HepG2 (cell line): Measurements from ENCODE around the gene MAFF. TPM values are rescaled to one million over a fixed set of nuclear protein-coding genes. Genes with fewer than 3 reads are reported as not detected.
A peak's percentile ranks its signal among the peaks of the same experiment; 100 is the strongest.

ENCODE experiments used
- ATAC-seq: fragments of 200-7000 bp; cut with Tn5 transposase; 3 replicates; pipeline ENCODE4 v1.9.1; 2020; ENCODE audit warnings: mild to moderate bottlenecking, moderate library complexity
- BruUV-seq: library from RNA; stranded (reverse); fragments of 400-500 nt; replicated peaks from 2 replicates; lab custom pipeline; 2021; lab: Mats Ljungman, UMichigan
- CTCF ChIA-PET: fragments of 300-600 bp; formaldehyde crosslinking; extraction: SDS; loops from one replicate; lab custom pipeline; 2021; ENCODE audit warnings: low total read pairs, inconsistent platforms, low intra/inter-chr PET ratio; lab: Yijun Ruan, JAX
- POLR2A ChIA-PET: fragments of 350-600 bp; sonication (Branson Sonifier 250); formaldehyde crosslinking; loops from one replicate; lab custom pipeline; 2020; ENCODE audit warnings: antibody characterized with exemption, inconsistent platforms; lab: Yijun Ruan, JAX
- DNase-seq: peaks from one replicate; pipeline ENCODE4 v3.0.0-alpha.2; 2015; ENCODE audit warnings: low spot score
- FAIRE-seq: peaks from 3 replicates; lab custom pipeline; 2011; peaks lifted over from hg19 to GRCh38; lab: Jason Lieb, UNC
- H2AFZ ChIP-seq: one replicate; pipeline ENCODE4 v1.6.1; 2011; ENCODE audit warnings: low read length, inconsistent platforms
- H3K27ac ChIP-seq: fragments of 300-600 bp; 3 replicates; pipeline ENCODE4 v1.8.0; 2011; ENCODE audit warnings: mixed run types, mild to moderate bottlenecking, mixed read lengths, low read length, inconsistent platforms; ENCODE audit not compliant: insufficient read depth; ENCODE audit errors: extremely low read length
- H3K27me3 ChIP-seq, 2 experiments: fragments of 200-600 bp in 1 of 2; 2 replicates in 1 of 2; 3 replicates in 1 of 2; pipeline versions ENCODE4 v1.6.0 to v1.8.0; 2011; ENCODE audit warnings: low read length in 2 of 2, mild to moderate bottlenecking in 2 of 2, moderate library complexity in 2 of 2, inconsistent platforms in 1 of 2; ENCODE audit not compliant: insufficient read depth in 2 of 2, control insufficient read depth in 1 of 2
- H3K36me3 ChIP-seq, 2 experiments: fragments of 200-600 bp in 1 of 2; replicated peaks in 1 of 2; 2 replicates in 1 of 2; 3 replicates in 1 of 2; pipeline versions ENCODE4 v1.5.1 to v1.8.0; 2011; ENCODE audit warnings: low read length in 2 of 2, inconsistent platforms in 1 of 2; ENCODE audit not compliant: insufficient read depth in 2 of 2, control insufficient read depth in 1 of 2
- H3K4me1 ChIP-seq: 2 replicates; pipeline ENCODE4 v1.5.1; 2012; ENCODE audit warnings: low read length, inconsistent platforms; ENCODE audit not compliant: insufficient read depth
- H3K4me2 ChIP-seq: 2 replicates; pipeline ENCODE4 v1.6.0; 2011; ENCODE audit warnings: low read depth, low read length, inconsistent platforms
- H3K4me3 ChIP-seq, 3 experiments: fragments of 200-600 bp in 1 of 3; sonication (generic), shearing (Covaris generic) in 1 of 3; replicated peaks in 1 of 3; 2 replicates each; pipeline ENCODE4 v1.5.1; 2011 to 2016; ENCODE audit warnings: low read length in 3 of 3, inconsistent platforms in 2 of 3, low read depth in 2 of 3, mild to moderate bottlenecking in 2 of 3, control low read depth in 1 of 3, mixed read lengths in 1 of 3; ENCODE audit not compliant: insufficient read depth in 1 of 3
- H3K79me2 ChIP-seq: one replicate; pipeline ENCODE4 v1.6.1; 2011; ENCODE audit warnings: low read length, inconsistent platforms; ENCODE audit not compliant: insufficient read depth
- H3K9ac ChIP-seq: 2 replicates; pipeline ENCODE4 v1.6.0; 2011; ENCODE audit warnings: mild to moderate bottlenecking, low read depth, low read length, inconsistent platforms; ENCODE audit not compliant: insufficient read depth
- H3K9me3 ChIP-seq: 2 replicates; pipeline ENCODE4 v1.5.1; 2012; ENCODE audit warnings: mild to moderate bottlenecking, low read length
- H4K20me1 ChIP-seq: 2 replicates; pipeline ENCODE4 v1.6.0; 2011; ENCODE audit warnings: inconsistent platforms, mild to moderate bottlenecking, low read length, moderate library complexity; ENCODE audit not compliant: insufficient read depth
- GABPB1 ChIP-seq: IDR thresholded peaks from 2 replicates; pipeline ENCODE4 v1.6.1; 2016; ENCODE audit warnings: mild to moderate bottlenecking, missing genetic modification reagents, moderate library complexity, missing compliant biosample characterization
- GMEB1 ChIP-seq: sonication (generic); formaldehyde crosslinking; IDR thresholded peaks from 2 replicates; pipeline ENCODE4 v1.5.1; 2020; ENCODE audit warnings: missing genetic modification reagents, mild to moderate bottlenecking, borderline replicate concordance
- GTF2F1 ChIP-seq: fragments of 150-350 bp; IDR thresholded peaks from 2 replicates; pipeline ENCODE4 v1.6.1; 2014; ENCODE audit warnings: low read length
- HNRNPK ChIP-seq: fragments of 200-400 bp; formaldehyde crosslinking; IDR thresholded peaks from 2 replicates; pipeline ENCODE4 v1.6.1; 2018; ENCODE audit warnings: low read length, low read depth, moderate library complexity, mild to moderate bottlenecking; ENCODE audit not compliant: poor library complexity, severe bottlenecking
- KLF15 ChIP-seq: sonication (generic); formaldehyde crosslinking; IDR thresholded peaks from 2 replicates; pipeline ENCODE4 v1.8.1; 2023; ENCODE audit warnings: borderline replicate concordance, mild to moderate bottlenecking, inconsistent platforms, missing genetic modification reagents, mixed read lengths
- NR0B2 ChIP-seq: sonication (generic); formaldehyde crosslinking; IDR thresholded peaks from 2 replicates; pipeline ENCODE4 v1.4.0; 2020; ENCODE audit warnings: mild to moderate bottlenecking, missing genetic modification reagents
- NR2F2 ChIP-seq: IDR thresholded peaks from 2 replicates; pipeline ENCODE4 v1.6.1; 2012; ENCODE audit warnings: low read depth, inconsistent platforms, borderline replicate concordance
- SAFB2 ChIP-seq: sonication (generic); formaldehyde crosslinking; IDR thresholded peaks from 2 replicates; pipeline ENCODE4 v1.5.1; 2020; ENCODE audit warnings: missing genetic modification reagents, low read depth, mild to moderate bottlenecking, borderline replicate concordance
- SALL1 ChIP-seq: sonication (generic); formaldehyde crosslinking; IDR thresholded peaks from 2 replicates; pipeline ENCODE4 v1.8.0; 2022; ENCODE audit warnings: mild to moderate bottlenecking, missing genetic modification reagents
- SIN3A ChIP-seq: IDR thresholded peaks from 2 replicates; pipeline ENCODE4 v1.6.1; 2011; ENCODE audit warnings: low read depth, mild to moderate bottlenecking, control low read depth, low read length, borderline replicate concordance
- SMAD3 ChIP-seq: sonication (generic); formaldehyde crosslinking; IDR thresholded peaks from 2 replicates; pipeline ENCODE4 v1.4.0; 2020; ENCODE audit warnings: missing genetic modification reagents
- TMF1 ChIP-seq: sonication (generic); formaldehyde crosslinking; IDR thresholded peaks from 2 replicates; pipeline ENCODE4 v1.8.1; 2022; ENCODE audit warnings: low read depth, missing genetic modification reagents
- ZFP36L2 ChIP-seq: sonication (generic); formaldehyde crosslinking; IDR thresholded peaks from 2 replicates; pipeline ENCODE4 v1.4.0; 2020; ENCODE audit warnings: missing genetic modification reagents
- ZNF839 ChIP-seq: sonication (generic); formaldehyde crosslinking; IDR thresholded peaks from 2 replicates; pipeline ENCODE4 v1.4.0; 2020; ENCODE audit warnings: missing genetic modification reagents, mild to moderate bottlenecking, borderline replicate concordance
- WGBS: methylation state at CpG from one replicate; pipeline ENCODE4 v1.1.6; 2017; ENCODE audit warnings: low lambda C conversion rate; 5-methylcytosine and 5-hydroxymethylcytosine counted together
- in situ Hi-C: cut with HindIII; loops from 2 replicates; pipeline ENCODE4 v1.10.0; 2017; ENCODE audit warnings: low pct_unique_long_range_greater_than_20kb; ENCODE audit not compliant: extremely low pct_ligation_motif_present
- intact Hi-C: fragments of 100-400 bp; cut with micrococcal nuclease; formaldehyde crosslinking; loops from one replicate; pipeline ENCODE4 v1.10.0; 2022; ENCODE audit not compliant: unreplicated experiment
- polyA plus RNA-seq, 8 experiments: library from polyadenylated mRNA; depleted of rRNA in 3 of 8; stranded (reverse) in 7 of 8; unstranded in 1 of 8; fragments of >200 nt; fragmentation: Illumina TruSeq in 4 of 8; extraction: Trizol in 4 of 8; gene quantifications; 2 replicates each; pipeline versions ENCODE4 v1.2.1 to v1.2.3, GENCODE V29; 2011 to 2016; ENCODE audit warnings: low read depth in 4 of 8, missing spikeins in 1 of 8, mixed read lengths in 1 of 8; ENCODE audit not compliant: insufficient read depth in 1 of 8
- total RNA-seq, 5 experiments: library from RNA; depleted of rRNA; stranded (reverse); fragments of >200 nt; fragmentation: Illumina TruSeq; extraction: Trizol; gene quantifications; 2 replicates each; pipeline ENCODE4 v1.2.3, GENCODE V29; 2016; ENCODE audit warnings: low read depth in 1 of 5
- TF ChIP-seq, protein P1 (sequence below): IDR thresholded peaks from 2 replicates; pipeline ENCODE4 v1.6.1; 2012; ENCODE audit warnings: low read length, improper control_type of control experiment
- TF ChIP-seq, protein P2 (sequence below): sonication (generic); formaldehyde crosslinking; IDR thresholded peaks from 2 replicates; pipeline ENCODE4 v1.4.0; 2020; ENCODE audit warnings: mild to moderate bottlenecking, low read depth, missing genetic modification reagents

MAFF gene
- total and polyA plus RNA-seq, 2 of the 13 experiments (the other 11 are each of a cell fraction or from before 2014, with no cell fraction given): 5.4 to 14.3 TPM

- CTCF ChIA-PET: no interaction called here
- Histone ChIP-seq H2AFZ (no peak within 1 kb of the TSS), H3K27ac (peak within 1 kb of the TSS; percentile 82), H3K27me3 (no peaks in the 10 kb centered on the region; a peak in 1 of 5 replicates), H3K9ac (peak within 1 kb of the TSS; percentile 91), H3K4me1 (peaks cover 59% of the 10 kb centered on the region), H3K4me2 (peak within 1 kb of the TSS; percentile 79), H3K9me3 (no peaks in the 10 kb centered on the region), H4K20me1 (no peaks in the 10 kb centered on the region), H3K79me2 (no peaks in the 10 kb centered on the region), H3K4me3 (peak within 1 kb of the TSS; percentile 67 to 86 (median 77)), H3K36me3 (no peaks in the 10 kb centered on the region)
- 3% methylated on average over 38 of the region's 48 CpGs for WGBS
- peak; percentile 97 for DNase-seq
- POLR2A ChIA-PET: interaction anchor here (0.5 to 6.1 kb wide), 15 partner anchors 9 to 525 kb away, joined by 3 to 60 read pairs (median 4); partner anchors contain the start of genes BAIAP2L2 and MAFF
- intact Hi-C loops: no loop called here
- no TSS peak for BruUV-seq
- in situ Hi-C loops: no loop called here
- peak; percentile 86 for ATAC-seq
- FAIRE-seq: peak; percentile 87
- TF ChIP-seq NR2F2 (no peak), GMEB1 (peak; percentile 71; the same call in 1 of the 2 replicates), NR0B2 (CRISPR knock-in tag) (no peak), HNRNPK (no peak), SIN3A (peak; percentile 81; the same call in 1 of the 2 replicates), ZFP36L2 (CRISPR knock-in tag) (no peak), GTF2F1 (no peak), SMAD3 (CRISPR knock-in tag) (no peak), KLF15 (CRISPR knock-in tag) (no peak), TMF1 (CRISPR knock-in tag) (no peak), GABPB1 (CRISPR knock-in tag) (peak; percentile 80), SALL1 (CRISPR knock-in tag) (peak; percentile 61; the same call in 1 of the 2 replicates), SAFB2 (no peak), ZNF839 (CRISPR knock-in tag) (no peak)
- TF ChIP-seq, protein P1, sequence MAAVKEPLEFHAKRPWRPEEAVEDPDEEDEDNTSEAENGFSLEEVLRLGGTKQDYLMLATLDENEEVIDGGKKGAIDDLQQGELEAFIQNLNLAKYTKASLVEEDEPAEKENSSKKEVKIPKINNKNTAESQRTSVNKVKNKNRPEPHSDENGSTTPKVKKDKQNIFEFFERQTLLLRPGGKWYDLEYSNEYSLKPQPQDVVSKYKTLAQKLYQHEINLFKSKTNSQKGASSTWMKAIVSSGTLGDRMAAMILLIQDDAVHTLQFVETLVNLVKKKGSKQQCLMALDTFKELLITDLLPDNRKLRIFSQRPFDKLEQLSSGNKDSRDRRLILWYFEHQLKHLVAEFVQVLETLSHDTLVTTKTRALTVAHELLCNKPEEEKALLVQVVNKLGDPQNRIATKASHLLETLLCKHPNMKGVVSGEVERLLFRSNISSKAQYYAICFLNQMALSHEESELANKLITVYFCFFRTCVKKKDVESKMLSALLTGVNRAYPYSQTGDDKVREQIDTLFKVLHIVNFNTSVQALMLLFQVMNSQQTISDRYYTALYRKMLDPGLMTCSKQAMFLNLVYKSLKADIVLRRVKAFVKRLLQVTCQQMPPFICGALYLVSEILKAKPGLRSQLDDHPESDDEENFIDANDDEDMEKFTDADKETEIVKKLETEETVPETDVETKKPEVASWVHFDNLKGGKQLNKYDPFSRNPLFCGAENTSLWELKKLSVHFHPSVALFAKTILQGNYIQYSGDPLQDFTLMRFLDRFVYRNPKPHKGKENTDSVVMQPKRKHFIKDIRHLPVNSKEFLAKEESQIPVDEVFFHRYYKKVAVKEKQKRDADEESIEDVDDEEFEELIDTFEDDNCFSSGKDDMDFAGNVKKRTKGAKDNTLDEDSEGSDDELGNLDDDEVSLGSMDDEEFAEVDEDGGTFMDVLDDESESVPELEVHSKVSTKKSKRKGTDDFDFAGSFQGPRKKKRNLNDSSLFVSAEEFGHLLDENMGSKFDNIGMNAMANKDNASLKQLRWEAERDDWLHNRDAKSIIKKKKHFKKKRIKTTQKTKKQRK: no peak
- TF ChIP-seq, protein P2, sequence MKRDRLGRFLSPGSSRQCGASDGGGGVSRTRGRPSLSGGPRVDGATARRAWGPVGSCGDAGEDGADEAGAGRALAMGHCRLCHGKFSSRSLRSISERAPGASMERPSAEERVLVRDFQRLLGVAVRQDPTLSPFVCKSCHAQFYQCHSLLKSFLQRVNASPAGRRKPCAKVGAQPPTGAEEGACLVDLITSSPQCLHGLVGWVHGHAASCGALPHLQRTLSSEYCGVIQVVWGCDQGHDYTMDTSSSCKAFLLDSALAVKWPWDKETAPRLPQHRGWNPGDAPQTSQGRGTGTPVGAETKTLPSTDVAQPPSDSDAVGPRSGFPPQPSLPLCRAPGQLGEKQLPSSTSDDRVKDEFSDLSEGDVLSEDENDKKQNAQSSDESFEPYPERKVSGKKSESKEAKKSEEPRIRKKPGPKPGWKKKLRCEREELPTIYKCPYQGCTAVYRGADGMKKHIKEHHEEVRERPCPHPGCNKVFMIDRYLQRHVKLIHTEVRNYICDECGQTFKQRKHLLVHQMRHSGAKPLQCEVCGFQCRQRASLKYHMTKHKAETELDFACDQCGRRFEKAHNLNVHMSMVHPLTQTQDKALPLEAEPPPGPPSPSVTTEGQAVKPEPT (CRISPR knock-in tag): no peak
These were observed 20.2 kb upstream of the MAFF start, which contains the start of gene PLA2G6 for GRCh38 chr22:38181453-38182200. Gene PLA2G6, minus strand, starts transcription at chr22:38181830. Its CDS starts 12,404 bp downstream, at chr22:38169426.
